Suprapubic skin (tissue), 4 donors: ENCODE data around the gene RACK1. TPM values are rescaled to one million over a fixed set of nuclear protein-coding genes. Genes with fewer than 3 reads are reported as not detected.
"Not testable (repeated sequence)": the region's sequence is repeated elsewhere in the genome, so short reads cannot be mapped to it uniquely, and the experiment has no call there.

Source experiments
- DNase-seq, 2 donors: peaks; one replicate each; pipeline ENCODE4 v3.0.0-alpha.2; 2019; ENCODE audit warnings: low spot score in 2 of 2
- H3K27ac ChIP-seq: fragments of 200-600 bp; sonication (generic); one replicate; pipeline ENCODE4 v1.5.1; 2019
- H3K27me3 ChIP-seq: fragments of 200-600 bp; sonication (generic); one replicate; pipeline ENCODE4 v1.5.1; 2019
- H3K36me3 ChIP-seq: fragments of 200-600 bp; sonication (generic); one replicate; pipeline ENCODE4 v1.5.1; 2019
- H3K4me1 ChIP-seq: fragments of 200-600 bp; sonication (generic); one replicate; pipeline ENCODE4 v1.5.1; 2019
- H3K4me3 ChIP-seq: fragments of 200-600 bp; sonication (generic); one replicate; pipeline ENCODE4 v1.5.1; 2019; ENCODE audit warnings: mild to moderate bottlenecking
- H3K9me3 ChIP-seq: fragments of 200-600 bp; sonication (generic); one replicate; pipeline ENCODE4 v1.5.1; 2019
- EP300 ChIP-seq: sonication (generic); formaldehyde crosslinking; IDR thresholded peaks from one replicate; pipeline ENCODE4 v1.6.1; 2017; ENCODE audit warnings: antibody characterized with exemption
- POLR2A ChIP-seq, 2 donors: fragments of 450-650 bp; IDR thresholded peaks; one replicate each; pipeline ENCODE4 v1.6.1; 2017; ENCODE audit warnings: antibody characterized with exemption in 2 of 2, mild to moderate bottlenecking in 2 of 2, moderate library complexity in 2 of 2
- POLR2AphosphoS5 ChIP-seq, 3 donors: sonication (generic); formaldehyde crosslinking; IDR thresholded peaks; one replicate each; pipeline ENCODE4 v1.6.1; 2017; ENCODE audit warnings: antibody characterized with exemption in 3 of 3
- WGBS: methylation state at CpG from one replicate; pipeline ENCODE4 v1.1.5; 2018; 5-methylcytosine and 5-hydroxymethylcytosine counted together
- total RNA-seq, 4 donors: library from RNA; depleted of rRNA; stranded (reverse); fragments of >200 nt; gene quantifications; one replicate each; pipeline ENCODE4 v1.1.0, GENCODE V29; 2016
- TF ChIP-seq, protein P1 (sequence below), 2 donors: fragments of 200-600 bp in 1 of 2; fragments of 450-650 bp in 1 of 2; sonication (generic) in 1 of 2; IDR thresholded peaks; one replicate each; pipeline ENCODE4 v1.5.1; 2016 to 2019; ENCODE audit warnings: antibody characterized with exemption in 2 of 2, mild to moderate bottlenecking in 1 of 2, moderate library complexity in 1 of 2

RACK1 gene
- total RNA-seq, 4 donors from 2014 or later = 2,440 to 4,496 (median 3,996) TPM

DNA sequence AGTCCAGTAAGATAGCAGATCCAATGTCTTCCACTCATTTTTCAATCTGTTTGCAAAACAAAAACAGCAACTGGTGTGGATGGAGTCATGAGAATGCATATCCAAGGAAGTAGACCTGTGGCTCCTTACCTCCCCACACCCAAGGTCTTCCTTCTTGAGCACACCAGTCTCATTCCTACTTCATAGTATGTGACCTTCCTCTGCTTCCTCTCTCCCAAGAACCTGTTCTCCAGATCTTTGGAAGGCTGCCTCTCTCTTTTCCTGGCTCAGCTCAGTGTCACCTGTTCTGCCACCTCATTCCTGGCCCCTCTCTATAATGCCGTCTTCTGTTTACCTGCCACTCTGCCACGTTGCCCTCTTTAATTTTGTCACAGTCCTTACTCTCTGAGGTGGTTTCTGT is 30.8 kb downstream of the RACK1 start:
- TF ChIP-seq POLR2A (IDR thresholded peaks at IDR 0.05) (no peak), POLR2AphosphoS5 (IDR thresholded peaks at IDR 0.05) (no peak), EP300 (no peak)
- TF ChIP-seq, protein P1, sequence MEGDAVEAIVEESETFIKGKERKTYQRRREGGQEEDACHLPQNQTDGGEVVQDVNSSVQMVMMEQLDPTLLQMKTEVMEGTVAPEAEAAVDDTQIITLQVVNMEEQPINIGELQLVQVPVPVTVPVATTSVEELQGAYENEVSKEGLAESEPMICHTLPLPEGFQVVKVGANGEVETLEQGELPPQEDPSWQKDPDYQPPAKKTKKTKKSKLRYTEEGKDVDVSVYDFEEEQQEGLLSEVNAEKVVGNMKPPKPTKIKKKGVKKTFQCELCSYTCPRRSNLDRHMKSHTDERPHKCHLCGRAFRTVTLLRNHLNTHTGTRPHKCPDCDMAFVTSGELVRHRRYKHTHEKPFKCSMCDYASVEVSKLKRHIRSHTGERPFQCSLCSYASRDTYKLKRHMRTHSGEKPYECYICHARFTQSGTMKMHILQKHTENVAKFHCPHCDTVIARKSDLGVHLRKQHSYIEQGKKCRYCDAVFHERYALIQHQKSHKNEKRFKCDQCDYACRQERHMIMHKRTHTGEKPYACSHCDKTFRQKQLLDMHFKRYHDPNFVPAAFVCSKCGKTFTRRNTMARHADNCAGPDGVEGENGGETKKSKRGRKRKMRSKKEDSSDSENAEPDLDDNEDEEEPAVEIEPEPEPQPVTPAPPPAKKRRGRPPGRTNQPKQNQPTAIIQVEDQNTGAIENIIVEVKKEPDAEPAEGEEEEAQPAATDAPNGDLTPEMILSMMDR (IDR thresholded peaks at IDR 0.05) = no peak
- H3K27me3 ChIP-seq = no peaks in the 10 kb centered on the region

DNA sequence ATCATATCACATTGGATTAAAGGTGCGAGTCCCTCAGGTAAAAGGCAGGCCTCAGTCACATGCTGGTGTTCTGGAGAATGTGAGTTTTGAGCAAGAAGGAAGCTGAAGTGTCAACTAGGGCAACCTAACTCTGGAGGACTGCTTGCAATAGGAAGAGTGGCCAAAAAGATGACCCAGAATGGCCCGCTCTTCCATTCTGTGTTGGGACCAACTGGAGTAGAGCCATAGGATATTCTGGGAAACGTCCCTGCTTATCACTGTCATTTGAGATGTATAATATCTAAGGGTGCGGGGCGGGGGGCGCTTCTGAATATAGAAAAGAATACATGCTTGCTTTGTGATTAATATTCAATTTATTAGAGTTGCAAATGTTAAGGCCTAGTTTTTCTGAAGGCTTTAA is 31.6 kb downstream of the RACK1 start:
- H3K9me3 ChIP-seq = no peaks in the 10 kb centered on the region
- no peak overlapping the region for H3K27ac ChIP-seq
- no peak for DNase-seq
- H3K27me3 ChIP-seq = no peaks in the 10 kb centered on the region
- peaks cover 22% of the 10 kb centered on the region for H3K4me1 ChIP-seq
- TF ChIP-seq, protein P1 (IDR thresholded peaks at IDR 0.05) = no peak
- no peak for TF ChIP-seq EP300
- TF ChIP-seq POLR2A (IDR thresholded peaks at IDR 0.05) = no peak
- no peak for TF ChIP-seq POLR2AphosphoS5 (IDR thresholded peaks at IDR 0.05)
- H3K36me3 ChIP-seq = no peaks in the 10 kb centered on the region
- H3K4me3 ChIP-seq = no peak overlapping the region
- 97% methylated on average over 6 of the region's 6 CpGs for WGBS

More for the DNA sequence above, 30.8 kb downstream of the RACK1 start:
- Histone ChIP-seq H3K4me1 (peaks cover 22% of the 10 kb centered on the region), H3K9me3 (no peaks in the 10 kb centered on the region), H3K4me3 (no peak overlapping the region), H3K36me3 (no peaks in the 10 kb centered on the region), H3K27ac (no peak overlapping the region)
- WGBS = 68% methylated on average over 2 of the region's 2 CpGs
- no peak for DNase-seq

DNA sequence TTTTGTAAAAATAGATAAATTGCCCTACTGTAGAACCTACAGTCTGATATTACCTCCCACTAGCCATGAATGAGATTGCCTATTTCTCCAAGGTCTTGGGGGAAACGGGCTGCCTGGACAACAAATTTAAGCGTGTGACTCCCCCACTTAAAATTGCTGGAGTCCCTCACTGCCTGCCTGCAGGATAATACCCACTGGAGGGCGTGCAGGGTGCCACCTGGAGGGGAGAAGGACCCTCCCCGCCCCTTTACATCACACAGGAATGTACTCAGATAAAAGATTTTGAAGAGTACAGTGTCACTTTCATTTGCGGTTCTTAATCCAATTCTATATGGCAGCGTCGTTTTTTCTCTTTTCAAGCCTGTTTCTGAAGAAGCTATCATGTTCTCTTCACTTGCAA is 32.5 kb downstream of the RACK1 start:
- Histone ChIP-seq H3K4me3 (no peak overlapping the region), H3K27ac (no peak overlapping the region), H3K9me3 (no peaks in the 10 kb centered on the region), H3K27me3 (no peaks in the 10 kb centered on the region), H3K36me3 (no peaks in the 10 kb centered on the region), H3K4me1 (peaks cover 21% of the 10 kb centered on the region)
- no peak for DNase-seq
- 67% methylated on average over 7 of the region's 7 CpGs for WGBS
- TF ChIP-seq POLR2AphosphoS5 (IDR thresholded peaks at IDR 0.05) = no peak
- TF ChIP-seq POLR2A (IDR thresholded peaks at IDR 0.05) = no peak
- TF ChIP-seq, protein P1 (IDR thresholded peaks at IDR 0.05) = no peak
- no peak for TF ChIP-seq EP300

DNA sequence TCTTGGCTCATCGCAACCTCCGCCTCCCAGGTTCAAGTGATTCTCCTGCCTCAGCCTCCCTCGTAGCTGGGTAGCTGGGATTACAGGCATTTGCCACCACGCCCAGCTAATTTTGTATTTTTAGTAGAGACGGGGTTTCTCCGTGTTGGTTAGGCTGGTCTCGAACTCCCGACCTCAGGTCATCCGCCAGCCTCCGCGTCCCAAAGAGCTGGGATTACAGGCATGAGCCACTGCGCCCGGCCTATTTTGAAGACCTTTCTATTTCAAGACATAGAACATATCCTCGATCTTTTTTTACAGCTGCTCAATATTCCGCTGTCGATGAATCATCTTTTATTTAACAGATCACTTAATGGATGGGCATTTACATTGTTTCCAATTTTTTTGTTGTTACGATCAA is 33.0 kb downstream of the RACK1 start:
- H3K4me3 ChIP-seq, DNase-seq, H3K9me3 ChIP-seq, H3K27ac ChIP-seq, H3K36me3 ChIP-seq, H3K27me3 ChIP-seq: not testable (repeated sequence)
- H3K4me1 ChIP-seq = peaks cover 22% of the 10 kb centered on the region
- 79% methylated on average over 17 of the region's 17 CpGs for WGBS

DNA sequence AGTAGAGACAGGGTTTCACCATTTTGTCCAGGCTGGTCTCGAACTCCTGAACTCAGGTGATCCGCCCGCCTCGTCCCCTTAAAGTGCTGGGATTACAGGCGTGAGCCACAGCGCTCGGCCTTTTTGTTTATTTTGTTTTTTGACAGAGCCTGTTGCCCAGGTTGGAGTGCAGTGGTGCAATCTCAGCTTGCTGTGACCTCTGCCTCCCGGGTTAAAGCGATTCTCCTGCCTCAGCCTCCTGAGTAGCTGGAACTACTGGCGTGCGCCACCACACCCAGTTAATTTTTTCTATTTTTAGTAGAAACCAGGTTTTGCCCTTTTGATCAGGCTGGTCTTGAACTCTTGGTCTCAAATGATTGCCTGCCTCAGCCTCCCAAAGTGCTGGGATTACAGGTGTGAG is 33.6 kb downstream of the RACK1 start:
- DNase-seq, H3K27me3 ChIP-seq: not testable (repeated sequence)

DNA sequence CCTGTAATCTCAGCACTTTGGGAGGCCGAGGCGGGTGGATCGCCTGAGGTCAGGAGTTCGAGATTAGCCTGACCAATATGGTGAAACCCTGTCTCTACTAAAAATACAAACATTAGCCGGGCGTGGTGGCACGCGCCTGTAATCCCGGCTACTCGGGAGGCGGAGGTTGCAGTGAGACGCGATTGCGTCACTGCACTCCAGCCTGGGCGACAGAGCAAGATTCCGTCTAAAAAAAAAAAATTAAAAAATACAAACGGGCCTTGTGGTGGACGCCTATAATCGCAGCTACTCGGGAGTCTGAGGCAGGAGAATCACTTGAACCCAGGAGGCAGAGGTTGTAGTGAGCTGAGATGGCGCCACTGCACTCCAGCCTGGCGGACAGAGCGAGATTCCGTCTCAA is 34.7 kb downstream of the RACK1 start:
- DNase-seq, H3K36me3 ChIP-seq, H3K9me3 ChIP-seq, H3K4me3 ChIP-seq, H3K27ac ChIP-seq, H3K27me3 ChIP-seq: not testable (repeated sequence)
- H3K4me1 ChIP-seq = peaks cover 37% of the 10 kb centered on the region
- WGBS = 88% methylated on average over 24 of the region's 24 CpGs

More for the DNA sequence above, 33.6 kb downstream of the RACK1 start:
- not testable (repeated sequence) for H3K4me3 ChIP-seq, H3K27ac ChIP-seq, H3K36me3 ChIP-seq, H3K9me3 ChIP-seq
- H3K4me1 ChIP-seq = peaks cover 28% of the 10 kb centered on the region
- WGBS = 87% methylated on average over 11 of the region's 11 CpGs

DNA sequence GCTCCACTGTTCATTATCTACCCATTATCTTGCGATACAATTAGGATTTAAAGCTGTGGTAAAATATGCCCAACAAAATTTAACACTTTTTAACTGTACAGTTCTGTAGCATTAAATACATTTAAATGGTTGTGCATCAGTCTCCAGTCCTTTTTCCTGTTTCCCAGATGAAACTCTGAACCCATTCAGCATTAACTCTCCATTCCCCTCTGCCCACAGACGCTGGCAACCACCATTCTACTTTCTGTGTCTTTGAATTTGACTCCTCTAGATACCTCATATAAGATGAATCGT is 35.8 kb downstream of the RACK1 start:
- Histone ChIP-seq H3K27me3 (no peaks in the 10 kb centered on the region), H3K36me3 (no peaks in the 10 kb centered on the region), H3K4me1 (peaks cover 48% of the 10 kb centered on the region), H3K27ac (no peak overlapping the region), H3K9me3 (no peaks in the 10 kb centered on the region), H3K4me3 (peak overlapping the region; percentile 61)
- 45% methylated on average over 3 of the region's 3 CpGs for WGBS
- no peak for TF ChIP-seq EP300
- TF ChIP-seq, protein P1 (IDR thresholded peaks at IDR 0.05) = no peak
- TF ChIP-seq POLR2AphosphoS5 (IDR thresholded peaks at IDR 0.05) = no peak
- no peak for TF ChIP-seq POLR2A (IDR thresholded peaks at IDR 0.05)
- DNase-seq = no peak
